Osteoblast (primary cell): ENCODE measurements around the gene XXYLT1. TPM values are rescaled to one million over a fixed set of nuclear protein-coding genes. Genes with fewer than 3 reads are reported as not detected.

Source experiments
- DNase-seq: peaks from one replicate; pipeline ENCODE4 v3.0.0; 2011; ENCODE audit warnings: low spot score, mixed read lengths; ENCODE audit not compliant: insufficient read length; ENCODE audit errors: missing footprints
- H2AFZ ChIP-seq: 2 replicates; pipeline ENCODE4 v1.6.0; 2011; ENCODE audit warnings: mild to moderate bottlenecking, low read length
- H3K27ac ChIP-seq: 2 replicates; pipeline ENCODE4 v1.5.1; 2011; ENCODE audit warnings: mild to moderate bottlenecking, low read depth, low read length, moderate library complexity
- H3K27me3 ChIP-seq: 2 replicates; pipeline ENCODE4 v1.6.0; 2012; ENCODE audit warnings: mild to moderate bottlenecking, control low read depth, inconsistent platforms, low read length, moderate library complexity; ENCODE audit not compliant: insufficient read depth
- H3K36me3 ChIP-seq: 2 replicates; pipeline ENCODE4 v1.5.1; 2011; ENCODE audit warnings: mild to moderate bottlenecking, low read length, control low read depth, moderate library complexity; ENCODE audit not compliant: insufficient read depth
- H3K4me1 ChIP-seq: 2 replicates; pipeline ENCODE4 v1.5.1; 2011; ENCODE audit warnings: mild to moderate bottlenecking, low read length, control low read depth, moderate library complexity; ENCODE audit not compliant: insufficient read depth
- H3K4me2 ChIP-seq: 2 replicates; pipeline ENCODE4 v1.6.0; 2011; ENCODE audit warnings: mild to moderate bottlenecking, low read length; ENCODE audit not compliant: insufficient read depth
- H3K4me3 ChIP-seq: fragments of 200-600 bp; sonication (generic); 3 replicates; pipeline ENCODE4 v1.5.1; 2012; ENCODE audit warnings: mild to moderate bottlenecking, low read length, inconsistent platforms; ENCODE audit not compliant: insufficient read depth
- H3K79me2 ChIP-seq: 2 replicates; pipeline ENCODE4 v1.6.0; 2012; ENCODE audit warnings: mild to moderate bottlenecking, low read length, control low read depth, inconsistent platforms; ENCODE audit not compliant: insufficient read depth
- H3K9me3 ChIP-seq: 2 replicates; pipeline ENCODE4 v1.5.1; 2011; ENCODE audit warnings: low read depth, low read length, control low read depth
- H4K20me1 ChIP-seq: 2 replicates; pipeline ENCODE4 v1.6.0; 2012; ENCODE audit warnings: mild to moderate bottlenecking, low read length, control low read depth; ENCODE audit not compliant: insufficient read depth
- total RNA-seq: library from RNA; depleted of rRNA; stranded (reverse); fragments of >200 nt; gene quantifications from 2 replicates; pipeline ENCODE4 v1.2.3, GENCODE V29; 2012
- TF ChIP-seq, protein P1 (sequence below): IDR thresholded peaks from 2 replicates; pipeline ENCODE4 v1.5.1; 2011; ENCODE audit warnings: mild to moderate bottlenecking, low read depth, low read length, moderate library complexity; ENCODE audit errors: extremely low read depth

The XXYLT1 gene
- total RNA-seq, 1 donor, result 28.2 TPM

DNA sequence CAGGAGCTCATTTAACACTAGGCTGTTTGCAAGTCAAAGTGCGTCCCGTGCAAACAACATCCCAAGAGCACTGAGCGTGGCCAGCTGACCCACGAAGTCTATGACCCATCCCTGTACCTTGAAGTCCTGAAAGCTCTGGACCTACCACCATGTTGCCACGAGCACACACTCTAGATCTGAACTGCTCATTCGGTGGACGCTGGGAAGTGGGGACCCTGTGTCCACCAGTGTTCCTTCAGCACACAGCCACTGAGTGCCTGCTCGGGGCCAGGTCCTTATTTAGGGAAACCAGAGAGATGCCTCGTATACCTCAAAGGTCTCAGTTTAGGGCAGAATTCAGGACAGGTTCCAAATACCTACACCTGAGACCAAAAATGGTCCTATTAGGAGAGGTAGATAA is 236.9 kb downstream of the XXYLT1 start:
- Histone ChIP-seq H3K4me1 (no peaks in the 10 kb centered on the region), H3K79me2 (no peaks in the 10 kb centered on the region)

GRCh38 chr3:195033531-195034091 is 237.3 kb downstream of the XXYLT1 start:
- no peaks in the 10 kb centered on the region for H3K79me2 ChIP-seq
- peaks cover 3% of the 10 kb centered on the region for H3K27me3 ChIP-seq
- H3K27ac ChIP-seq, result no peak overlapping the region
- H3K4me2 ChIP-seq, result no peak overlapping the region
- no peaks in the 10 kb centered on the region for H4K20me1 ChIP-seq
- no peak overlapping the region for H2AFZ ChIP-seq
- no peak for DNase-seq
- H3K9me3 ChIP-seq, result no peaks in the 10 kb centered on the region
- no peak overlapping the region for H3K4me3 ChIP-seq
- no peaks in the 10 kb centered on the region for H3K36me3 ChIP-seq
- H3K4me1 ChIP-seq, result no peaks in the 10 kb centered on the region
- TF ChIP-seq, protein P1, sequence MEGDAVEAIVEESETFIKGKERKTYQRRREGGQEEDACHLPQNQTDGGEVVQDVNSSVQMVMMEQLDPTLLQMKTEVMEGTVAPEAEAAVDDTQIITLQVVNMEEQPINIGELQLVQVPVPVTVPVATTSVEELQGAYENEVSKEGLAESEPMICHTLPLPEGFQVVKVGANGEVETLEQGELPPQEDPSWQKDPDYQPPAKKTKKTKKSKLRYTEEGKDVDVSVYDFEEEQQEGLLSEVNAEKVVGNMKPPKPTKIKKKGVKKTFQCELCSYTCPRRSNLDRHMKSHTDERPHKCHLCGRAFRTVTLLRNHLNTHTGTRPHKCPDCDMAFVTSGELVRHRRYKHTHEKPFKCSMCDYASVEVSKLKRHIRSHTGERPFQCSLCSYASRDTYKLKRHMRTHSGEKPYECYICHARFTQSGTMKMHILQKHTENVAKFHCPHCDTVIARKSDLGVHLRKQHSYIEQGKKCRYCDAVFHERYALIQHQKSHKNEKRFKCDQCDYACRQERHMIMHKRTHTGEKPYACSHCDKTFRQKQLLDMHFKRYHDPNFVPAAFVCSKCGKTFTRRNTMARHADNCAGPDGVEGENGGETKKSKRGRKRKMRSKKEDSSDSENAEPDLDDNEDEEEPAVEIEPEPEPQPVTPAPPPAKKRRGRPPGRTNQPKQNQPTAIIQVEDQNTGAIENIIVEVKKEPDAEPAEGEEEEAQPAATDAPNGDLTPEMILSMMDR, result no peak

More for the DNA sequence above, 236.9 kb downstream of the XXYLT1 start:
- TF ChIP-seq, protein P1, result no peak
- no peak overlapping the region for H2AFZ ChIP-seq
- no peak overlapping the region for H3K27ac ChIP-seq
- no peaks in the 10 kb centered on the region for H4K20me1 ChIP-seq
- H3K4me3 ChIP-seq, result no peak overlapping the region
- H3K4me2 ChIP-seq, result no peak overlapping the region
- no peaks in the 10 kb centered on the region for H3K36me3 ChIP-seq
- H3K9me3 ChIP-seq, result no peaks in the 10 kb centered on the region
- DNase-seq, result no peak
- peaks cover 3% of the 10 kb centered on the region for H3K27me3 ChIP-seq

DNA sequence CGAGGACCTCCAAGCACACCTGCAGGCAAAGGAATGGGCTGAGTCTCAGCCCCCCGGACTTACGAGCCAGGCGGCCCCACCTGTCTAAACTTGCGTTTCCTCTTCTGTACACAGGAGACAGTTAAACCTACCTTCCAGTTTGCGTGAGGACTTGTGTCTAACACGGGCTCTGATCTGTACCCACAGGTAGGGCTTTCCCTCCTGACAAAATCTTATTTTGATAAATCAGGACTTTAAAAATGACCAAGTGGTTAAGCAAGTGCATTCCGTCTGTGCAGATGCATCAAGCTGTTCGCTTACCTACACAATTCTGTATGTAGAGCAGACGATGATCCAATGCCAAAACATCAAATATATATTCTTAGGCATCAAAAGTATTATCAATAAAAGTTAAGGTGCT is 238.0 kb downstream of the XXYLT1 start:
- Histone ChIP-seq H3K27ac (no peak overlapping the region), H2AFZ (no peak overlapping the region), H4K20me1 (no peaks in the 10 kb centered on the region), H3K4me2 (no peak overlapping the region), H3K4me3 (no peak overlapping the region), H3K79me2 (no peaks in the 10 kb centered on the region), H3K36me3 (no peaks in the 10 kb centered on the region), H3K27me3 (peaks cover 3% of the 10 kb centered on the region), H3K4me1 (no peaks in the 10 kb centered on the region), H3K9me3 (no peaks in the 10 kb centered on the region)
- no peak for DNase-seq
- TF ChIP-seq, protein P1, result no peak

GRCh38 chr3:195032106-195032759 is 238.7 kb downstream of the XXYLT1 start:
- Histone ChIP-seq H3K27ac (no peak overlapping the region), H3K4me1 (no peaks in the 10 kb centered on the region), H3K4me3 (no peak overlapping the region), H3K27me3 (peaks cover 3% of the 10 kb centered on the region), H3K36me3 (no peaks in the 10 kb centered on the region), H3K79me2 (no peaks in the 10 kb centered on the region), H2AFZ (no peak overlapping the region), H4K20me1 (no peaks in the 10 kb centered on the region), H3K9me3 (no peaks in the 10 kb centered on the region), H3K4me2 (no peak overlapping the region)
- TF ChIP-seq, protein P1, result no peak
- no peak for DNase-seq
